ENCODE results near the gene ABCA7.
"Not testable (repeated sequence)": the region's sequence is repeated elsewhere in the genome, so short reads cannot be mapped to it uniquely, and the experiment has no call there.

ABCA7 gene

GRCh38 chr19:1109697-1110671 lies 70.1 kb downstream of the ABCA7 start:
- Histone ChIP-seq H3K4me1 (peaks cover 5% of the 10 kb centered on the region; the same call in 1 of the 2 replicates), H3K9me3 (no peaks in the 10 kb centered on the region), H3K4me3 (no peak overlapping the region), H3K27me3 (ENCODE audit: low read depth) (no peaks in the 10 kb centered on the region), H3K36me3 (replicated peaks) (peaks cover 48% of the 10 kb centered on the region)
- in situ Hi-C loops (cut with MboI; ENCODE audit: low sequenced_read_pairs): loop anchor here (5.0 kb wide), 1 partner anchor 92 kb away; no protein-coding TSS in a partner anchor
- no peak for DNase-seq (ENCODE audit: low spot score in 2 of 2)

- H3K36me3 ChIP-seq (replicated peaks): peaks cover 48% of the 10 kb centered on the region
- H3K9me3 ChIP-seq: no peaks in the 10 kb centered on the region
- H3K4me3 ChIP-seq: no peak overlapping the region
- in situ Hi-C loops (cut with MboI; ENCODE audit: low sequenced_read_pairs): no loop called here
- H3K4me1 ChIP-seq: peaks cover 5% of the 10 kb centered on the region; the same call in 1 of the 2 replicates
- DNase-seq (ENCODE audit: low spot score in 2 of 2): no peak
- no peaks in the 10 kb centered on the region for H3K27me3 ChIP-seq (ENCODE audit: low read depth)
Measured at GRCh38 chr19:1110809-1111640, 71.1 kb downstream of the ABCA7 start.

GRCh38 chr19:1111641-1112267 lies 71.8 kb downstream of the ABCA7 start:
- Histone ChIP-seq H3K4me3 (no peak overlapping the region), H3K27me3 (ENCODE audit: low read depth) (no peaks in the 10 kb centered on the region), H3K36me3 (replicated peaks) (peaks cover 41% of the 10 kb centered on the region), H3K4me1 (peaks cover 5% of the 10 kb centered on the region; the same call in 1 of the 2 replicates), H3K9me3 (no peaks in the 10 kb centered on the region)
- DNase-seq (ENCODE audit: low spot score in 2 of 2): no peak
- in situ Hi-C loops (cut with MboI; ENCODE audit: low sequenced_read_pairs): no loop called here

GRCh38 chr19:1112268-1113029 lies 72.5 kb downstream of the ABCA7 start:
- Histone ChIP-seq H3K27me3 (ENCODE audit: low read depth) (no peaks in the 10 kb centered on the region), H3K36me3 (replicated peaks) (peaks cover 36% of the 10 kb centered on the region), H3K4me1 (peaks cover 5% of the 10 kb centered on the region; the same call in 1 of the 2 replicates), H3K4me3 (no peak overlapping the region), H3K9me3 (no peaks in the 10 kb centered on the region)
- peak in 1 of 2 experiments; percentile 38 for DNase-seq (ENCODE audit: low spot score in 2 of 2)
- in situ Hi-C loops (cut with MboI; ENCODE audit: low sequenced_read_pairs): no loop called here

GRCh38 chr19:1113030-1113985 lies 73.4 kb downstream of the ABCA7 start:
- Histone ChIP-seq H3K36me3 (replicated peaks) (peaks cover 31% of the 10 kb centered on the region), H3K9me3 (no peaks in the 10 kb centered on the region), H3K27me3 (ENCODE audit: low read depth) (no peaks in the 10 kb centered on the region), H3K4me1 (peaks cover 5% of the 10 kb centered on the region; the same call in 1 of the 2 replicates), H3K4me3 (no peak overlapping the region)
- in situ Hi-C loops (cut with MboI; ENCODE audit: low sequenced_read_pairs): no loop called here
- DNase-seq (ENCODE audit: low spot score in 2 of 2): peak; percentile 79 to 99

- no peak for DNase-seq (ENCODE audit: low spot score in 2 of 2)
- Histone ChIP-seq H3K4me1 (peaks cover 5% of the 10 kb centered on the region; the same call in 1 of the 2 replicates), H3K36me3 (replicated peaks) (peaks cover 26% of the 10 kb centered on the region), H3K27me3 (ENCODE audit: low read depth) (no peaks in the 10 kb centered on the region), H3K9me3 (no peaks in the 10 kb centered on the region), H3K4me3 (no peak overlapping the region)
- in situ Hi-C loops (cut with MboI; ENCODE audit: low sequenced_read_pairs): no loop called here
Measured at GRCh38 chr19:1113986-1114483, 74.1 kb downstream of the ABCA7 start.

- H3K36me3 ChIP-seq (replicated peaks): peaks cover 25% of the 10 kb centered on the region
- H3K9me3 ChIP-seq; H3K4me3 ChIP-seq; H3K4me1 ChIP-seq; H3K27me3 ChIP-seq (ENCODE audit: low read depth); in situ Hi-C loops (cut with MboI; ENCODE audit: low sequenced_read_pairs); DNase-seq (ENCODE audit: low spot score in 2 of 2): not testable (repeated sequence)
Measured at GRCh38 chr19:1114728-1115127, 74.8 kb downstream of the ABCA7 start.
